ENCODE measurements around the gene ANKRD39.

The ANKRD39 gene

DNA sequence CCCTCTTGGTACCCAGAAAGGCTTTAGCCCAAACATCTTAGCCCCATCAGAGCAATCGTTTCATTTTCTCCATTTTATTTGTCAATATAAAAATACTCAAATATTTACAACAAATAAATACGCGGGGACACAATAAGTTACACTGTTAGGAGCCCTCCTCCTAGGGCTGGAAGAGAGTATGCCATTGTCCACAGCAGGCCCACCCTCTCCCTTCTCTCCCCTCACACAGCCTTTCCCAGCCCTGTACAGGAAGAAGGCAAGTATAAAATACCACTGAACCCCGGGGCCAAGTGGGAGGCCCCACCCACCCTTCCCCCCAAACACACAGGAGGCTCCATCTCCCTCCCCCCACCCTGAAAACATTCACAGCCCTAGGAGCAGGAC lies 1.9 kb upstream of the ANKRD39 start:
- no peak for DNase-seq

DNA sequence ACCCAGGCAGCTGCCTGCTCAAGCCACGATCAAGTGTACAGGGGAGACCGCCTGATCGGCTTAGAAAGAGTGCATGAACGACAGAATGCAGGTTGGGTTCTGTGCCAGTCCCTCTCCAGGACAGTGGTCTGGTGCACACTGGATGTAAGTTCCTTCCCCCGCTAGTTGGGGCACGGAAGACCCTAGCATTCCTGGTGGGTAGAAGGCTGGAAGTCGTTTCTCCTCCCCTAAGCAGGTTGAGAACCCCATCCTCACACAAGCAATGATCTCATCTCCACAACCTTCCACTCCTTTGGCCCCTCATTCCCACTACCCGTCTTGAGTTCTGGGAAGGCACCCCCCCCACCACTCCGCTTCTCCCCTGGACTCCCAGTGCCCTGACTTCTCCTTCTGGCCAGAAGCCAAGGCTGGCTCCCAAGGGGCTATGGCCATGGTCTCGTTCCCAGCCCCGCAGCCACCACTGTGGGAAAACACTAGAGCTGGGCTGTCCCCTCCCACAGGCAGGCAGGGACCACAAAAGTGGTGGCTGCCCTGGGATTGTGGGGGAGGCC lies 1.4 kb upstream of the ANKRD39 start:
- DNase-seq, result peak in 8 of 56 donors; percentile 23 to 70 (median 44)

DNA sequence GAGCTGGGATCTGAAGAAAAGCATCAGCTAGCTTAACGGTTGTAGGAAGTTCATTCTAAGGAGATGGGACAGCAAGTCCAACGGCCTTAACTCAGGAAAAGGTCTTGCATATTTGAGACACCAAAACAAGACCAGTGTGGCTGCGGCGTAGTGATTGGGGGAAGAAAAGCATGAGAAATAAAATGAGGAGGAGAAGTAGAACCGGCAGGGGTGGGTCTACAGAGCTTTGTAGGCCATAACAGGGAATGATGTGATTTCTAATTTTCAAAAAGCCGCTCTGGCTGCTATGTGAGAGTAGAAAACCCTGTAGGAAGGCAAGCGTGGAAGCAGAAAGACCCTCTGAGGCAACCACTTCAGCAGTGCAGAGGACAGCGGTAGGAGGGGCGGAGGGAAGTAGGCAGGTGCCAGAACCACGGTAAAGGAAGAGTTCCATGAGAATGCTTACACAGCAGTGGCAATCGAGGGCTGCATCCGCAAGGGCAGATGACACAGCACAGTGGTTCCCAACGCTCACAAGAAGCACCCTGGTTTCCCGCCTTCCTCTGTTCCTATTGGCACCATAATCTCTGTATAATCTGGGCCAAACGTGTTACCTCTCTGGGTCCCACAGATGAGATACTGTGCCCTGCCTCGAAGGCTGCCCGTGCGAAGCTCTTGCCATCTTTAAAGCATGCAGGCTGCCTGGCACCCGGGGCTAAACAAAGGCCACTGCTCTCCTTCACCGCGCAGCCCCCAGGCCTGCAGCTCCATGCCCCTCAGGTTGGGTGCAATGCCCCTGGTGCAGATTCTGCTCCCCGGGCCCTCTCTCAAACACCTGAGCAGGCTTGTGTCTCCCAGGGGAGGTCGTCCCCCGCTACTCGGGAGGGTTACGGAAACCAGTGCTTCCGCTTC lies 795 bp downstream of the ANKRD39 start:
- peak in 8 of 56 donors; percentile 43 to 69 (median 51) for DNase-seq

DNA sequence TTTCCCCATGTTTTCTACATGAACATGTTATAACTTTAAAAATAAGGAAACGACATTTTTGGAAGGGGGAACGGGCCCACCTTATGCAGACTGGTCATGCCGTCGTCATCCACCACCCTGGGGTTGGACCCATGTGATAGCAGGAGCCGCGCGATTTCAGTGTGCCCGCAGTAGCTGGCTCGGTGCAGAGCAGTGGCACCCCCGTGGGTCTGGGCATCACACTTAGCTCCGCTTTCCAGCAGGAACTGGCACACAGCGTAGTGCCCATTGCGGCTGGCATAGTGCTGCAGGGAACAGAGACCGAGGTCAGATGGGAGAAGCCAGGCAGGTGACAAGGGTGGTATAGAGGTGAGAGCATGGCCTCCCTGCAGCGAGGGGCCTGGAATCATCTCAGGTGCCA lies 4.5 kb downstream of the ANKRD39 start:
- DNase-seq, result no peak

DNA sequence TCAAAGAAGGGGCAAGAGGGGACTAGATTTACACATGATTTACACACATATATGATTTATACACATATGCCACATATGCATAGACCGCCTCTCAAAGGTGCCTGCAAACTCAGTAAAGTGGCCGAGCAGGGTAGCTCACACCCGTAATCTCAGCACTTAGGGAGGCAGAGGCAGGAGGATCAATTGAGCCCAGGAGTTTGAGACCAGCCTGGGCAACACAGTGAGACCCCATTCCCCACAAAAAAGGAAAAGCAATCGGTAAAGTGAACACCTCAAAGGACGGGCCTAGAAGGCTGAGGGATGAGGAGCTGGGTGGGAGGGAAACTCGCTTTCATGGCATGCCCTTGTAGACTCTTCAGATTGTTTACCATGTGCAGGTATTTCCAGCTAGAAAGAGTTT lies 5.1 kb downstream of the ANKRD39 start:
- DNase-seq, result no peak

DNA sequence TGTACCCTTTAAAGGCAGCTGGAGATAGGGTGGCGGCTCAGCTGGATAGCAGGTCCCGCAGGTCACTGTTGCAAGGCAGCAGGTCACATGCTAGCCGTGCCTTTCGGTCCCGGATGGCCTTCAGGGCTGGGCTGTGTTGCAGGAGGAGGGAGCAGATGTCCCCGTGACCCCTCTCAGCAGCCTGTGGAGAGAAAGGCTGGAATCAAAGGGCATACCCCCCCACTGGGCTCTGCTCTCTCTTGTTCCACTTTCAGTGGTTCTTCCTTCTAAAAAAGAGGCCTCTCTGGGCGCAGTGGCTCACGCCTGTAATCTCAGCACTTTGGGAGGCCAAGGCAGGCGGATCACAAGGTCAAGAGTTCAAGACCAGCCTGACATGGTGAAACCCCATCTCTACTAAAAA lies 9.6 kb downstream of the ANKRD39 start:
- no peak for DNase-seq

DNA sequence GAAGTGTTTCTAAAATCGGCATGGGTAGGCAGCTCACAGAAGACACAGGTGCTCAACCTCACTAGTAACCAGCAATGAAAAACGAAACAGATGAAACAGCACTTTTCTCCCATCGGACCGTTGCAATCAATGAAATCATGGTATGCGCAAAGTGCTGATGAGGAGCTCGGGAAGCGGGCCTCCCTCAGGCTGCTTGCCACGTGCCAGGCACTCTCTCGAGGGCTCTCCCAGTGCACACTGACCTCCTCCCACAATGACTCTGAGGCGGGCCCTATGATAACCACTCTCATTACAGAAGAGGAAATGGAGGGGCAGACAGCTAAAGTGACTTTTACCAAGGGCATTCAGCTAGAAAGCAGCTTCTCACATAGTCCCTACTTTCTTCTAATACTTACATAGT lies 10.2 kb downstream of the ANKRD39 start:
- no peak for DNase-seq

DNA sequence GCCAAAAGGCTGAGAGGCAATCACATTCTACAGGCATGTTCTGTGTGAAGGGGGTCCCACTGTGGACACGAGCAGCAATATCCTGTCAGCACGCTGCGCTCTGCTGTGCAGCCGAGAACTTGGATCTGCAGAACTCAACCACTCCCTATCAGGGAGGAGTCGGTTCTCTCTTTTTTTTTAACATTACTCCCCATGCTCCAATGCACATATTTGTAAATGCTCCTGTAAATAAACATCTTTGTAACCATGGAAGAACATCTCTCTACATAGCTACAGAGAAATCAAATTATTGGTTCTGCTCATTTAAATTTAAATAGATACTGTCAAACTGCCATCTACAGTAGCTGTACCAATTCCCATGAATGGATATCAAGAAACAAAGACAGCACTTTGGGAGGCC lies 11.0 kb downstream of the ANKRD39 start:
- no peak for DNase-seq

DNA sequence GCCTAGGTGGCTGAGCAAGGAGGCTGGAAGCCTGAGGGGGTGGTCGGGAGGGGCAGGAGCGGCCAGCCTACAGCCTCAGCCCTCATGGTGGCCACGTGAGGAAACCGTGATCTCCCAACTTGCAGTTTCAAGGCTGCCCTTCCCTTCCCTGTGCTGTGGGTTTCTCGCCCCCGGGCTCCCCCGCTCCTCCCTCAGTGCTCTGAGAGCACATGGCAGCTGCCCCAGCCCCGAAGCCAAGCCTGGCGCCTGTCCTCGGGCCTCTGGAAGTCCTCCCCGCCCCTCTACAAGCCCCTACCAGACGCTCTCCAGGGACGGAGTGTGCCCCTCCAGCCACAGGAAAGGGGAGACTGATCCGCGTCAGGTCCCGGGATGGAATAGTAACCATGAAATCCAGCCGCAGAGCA lies 13.4 kb downstream of the ANKRD39 start:
- DNase-seq, result no peak

DNA sequence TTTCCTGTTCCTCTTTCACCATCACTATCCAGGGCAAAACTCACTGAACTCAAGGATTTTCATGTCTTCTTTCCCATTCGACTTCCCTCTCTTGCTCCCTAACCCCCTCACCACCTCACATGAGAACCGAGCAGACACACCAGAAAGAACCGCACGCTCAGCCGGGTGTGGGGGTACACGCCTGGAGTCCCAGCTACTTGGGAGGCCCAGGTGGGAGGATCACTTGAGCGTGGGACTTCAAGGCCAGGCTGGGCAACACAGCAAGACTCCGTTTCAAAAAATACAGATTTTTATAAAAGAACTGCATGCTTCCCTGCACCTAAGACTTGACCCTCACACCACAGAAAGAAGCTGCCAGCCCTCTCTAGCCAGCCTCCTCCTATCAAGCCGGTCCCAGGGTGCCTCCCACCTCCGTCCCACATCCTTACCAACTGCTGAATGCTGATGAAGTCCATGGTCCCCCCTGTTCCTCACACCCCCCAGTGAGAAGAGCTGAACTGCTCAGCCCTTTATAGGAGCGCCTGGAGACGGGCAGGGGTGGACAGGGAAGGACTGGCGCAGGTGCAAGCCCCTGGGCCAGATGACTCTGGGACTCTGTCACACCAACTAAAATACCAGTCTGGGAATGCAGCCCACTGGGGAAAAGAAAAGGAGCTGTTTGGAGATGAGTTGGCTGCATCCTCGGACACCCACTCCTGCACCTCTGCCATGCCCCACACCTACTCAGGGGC lies 14.1 kb downstream of the ANKRD39 start, which contains the start of gene ANKRD23:
TSS of gene ANKRD23 (minus strand) at position 484 of the 731 bp plus-strand sequence. CDS start at position 455, 29 bp downstream.
- no peak for DNase-seq

DNA sequence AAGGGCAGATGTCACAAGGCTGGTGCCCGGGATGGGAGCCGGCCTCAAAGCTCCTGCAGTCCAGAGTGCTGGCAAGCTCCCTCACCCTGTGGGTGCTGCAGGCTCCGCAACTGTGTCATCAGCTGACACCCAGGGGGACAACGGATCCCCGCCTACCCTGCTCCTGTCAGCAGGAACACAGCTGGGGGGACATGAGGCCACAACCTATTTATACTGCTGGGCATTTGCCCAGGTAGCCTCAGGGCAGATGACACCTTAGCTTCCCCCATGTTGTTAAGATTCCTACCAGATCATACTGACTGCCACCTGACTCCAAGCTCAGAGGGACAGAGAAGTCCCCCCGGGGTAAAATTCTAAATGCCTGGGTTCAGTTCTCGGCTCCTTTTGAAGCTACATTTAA lies 15.2 kb downstream of the ANKRD39 start:
- no peak for DNase-seq

DNA sequence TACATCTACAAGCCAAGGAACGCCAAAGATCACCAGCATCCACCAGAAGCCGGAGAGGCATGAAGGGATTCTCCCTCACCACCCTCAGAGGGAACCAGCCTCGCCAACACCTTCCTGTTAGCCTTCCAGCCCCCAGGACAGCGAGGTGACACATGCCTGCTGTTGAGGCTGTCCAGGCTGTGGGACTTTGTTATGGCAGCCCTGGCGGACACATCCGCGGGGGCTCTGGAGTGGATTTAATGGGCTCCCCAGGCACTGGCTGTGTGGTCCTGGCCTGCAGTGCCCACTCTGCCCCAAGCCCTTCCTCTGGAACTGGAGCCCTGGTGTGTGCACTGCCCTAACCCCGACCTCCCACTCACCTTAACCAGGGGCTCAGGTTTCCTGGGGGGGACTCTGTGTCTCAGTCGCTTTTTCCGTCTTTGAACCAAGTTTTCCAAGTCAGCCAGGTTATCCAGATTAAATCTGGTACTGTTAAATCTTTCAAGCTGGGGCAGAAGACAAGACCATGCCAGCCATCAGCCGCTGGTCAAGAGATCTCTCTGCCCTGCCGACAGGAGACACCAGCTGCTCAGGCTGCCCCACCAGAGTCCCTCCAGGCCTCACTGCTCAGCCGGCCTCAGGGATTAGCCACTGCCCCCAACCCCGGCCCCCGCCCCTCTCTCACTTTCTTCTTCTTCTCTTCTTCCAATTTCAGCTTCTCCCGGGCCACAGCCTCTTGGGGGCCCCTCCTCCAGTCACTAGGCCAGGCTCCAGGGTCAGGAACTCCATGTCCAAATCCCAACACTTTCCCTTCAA lies 15.9 kb downstream of the ANKRD39 start:
- DNase-seq, result no peak

DNA sequence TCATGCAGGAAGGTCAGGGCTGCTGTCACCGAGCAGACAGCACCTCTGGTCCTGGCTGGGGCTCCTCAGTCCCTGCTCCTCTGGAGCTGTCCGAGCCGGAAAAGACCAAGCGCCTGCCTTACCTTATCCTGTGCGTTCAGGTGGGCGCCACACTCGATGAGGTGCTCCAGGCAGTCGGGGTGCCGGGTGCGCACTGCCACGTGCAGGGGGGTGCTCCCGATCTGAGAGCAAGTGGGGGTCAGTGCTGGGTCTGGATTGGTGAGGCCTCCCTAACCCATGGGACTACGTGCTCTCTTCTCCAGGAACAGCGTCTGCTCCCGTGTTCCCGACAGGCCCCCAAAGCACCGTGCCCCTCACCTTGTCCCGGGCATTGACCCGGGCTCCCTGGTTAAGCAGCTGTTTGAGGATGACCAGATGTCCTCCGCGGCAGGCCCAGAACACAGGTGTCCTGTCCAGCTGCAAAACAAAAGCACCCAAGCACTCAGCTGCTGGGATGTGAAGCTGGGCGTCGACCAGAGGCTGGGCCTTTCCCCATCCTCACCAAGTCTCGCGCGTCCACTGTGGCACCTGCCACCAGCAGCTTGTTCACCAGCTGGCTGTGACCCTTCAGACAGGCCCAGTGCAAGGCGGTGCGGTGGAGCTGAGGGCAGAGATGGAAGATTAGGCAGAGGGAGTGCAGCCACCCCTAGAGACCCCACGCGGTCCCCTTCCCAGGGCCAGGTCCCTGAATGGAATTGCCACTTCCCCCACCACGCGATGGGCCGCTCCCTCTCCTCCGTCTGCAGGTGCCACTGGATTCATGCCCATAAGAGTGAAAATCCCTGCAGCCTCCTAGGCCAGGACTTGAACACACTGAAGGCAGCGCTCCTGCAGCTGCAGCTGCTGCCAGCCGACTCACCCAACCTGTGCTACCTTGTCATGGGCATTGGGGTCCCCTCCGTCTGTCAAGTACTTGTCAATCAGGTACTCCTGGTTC lies 17.7 kb downstream of the ANKRD39 start:
- DNase-seq, result no peak

DNA sequence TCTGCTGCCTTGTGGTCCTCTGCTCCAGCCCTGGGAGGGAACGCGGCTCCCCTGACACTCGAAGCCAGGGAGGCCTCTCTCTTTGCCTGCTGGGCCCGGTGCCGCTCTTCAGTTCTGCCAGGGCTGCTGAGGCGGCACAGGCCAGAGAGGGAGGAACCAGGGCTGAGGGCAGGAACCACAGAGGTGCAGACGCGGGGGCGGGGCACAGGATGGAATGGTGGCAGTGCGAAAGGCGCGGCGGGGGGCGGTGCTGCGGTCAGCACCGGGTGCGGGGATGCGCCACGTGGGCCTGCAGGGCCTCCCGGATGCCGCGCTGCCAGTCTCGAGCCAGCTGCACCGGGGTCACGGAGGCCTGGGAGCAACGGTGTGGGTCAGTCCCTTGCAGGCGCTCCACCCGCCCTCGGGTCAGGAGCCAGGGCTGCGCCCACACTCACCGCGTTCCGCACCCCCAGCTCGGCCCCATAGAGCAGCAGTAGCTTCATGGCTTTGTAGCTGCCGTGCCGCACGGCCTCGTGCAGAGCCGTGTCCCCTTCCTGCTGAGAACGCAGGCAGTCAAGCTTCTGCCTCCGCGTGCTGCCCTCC lies 18.4 kb downstream of the ANKRD39 start:
- DNase-seq, result no peak

DNA sequence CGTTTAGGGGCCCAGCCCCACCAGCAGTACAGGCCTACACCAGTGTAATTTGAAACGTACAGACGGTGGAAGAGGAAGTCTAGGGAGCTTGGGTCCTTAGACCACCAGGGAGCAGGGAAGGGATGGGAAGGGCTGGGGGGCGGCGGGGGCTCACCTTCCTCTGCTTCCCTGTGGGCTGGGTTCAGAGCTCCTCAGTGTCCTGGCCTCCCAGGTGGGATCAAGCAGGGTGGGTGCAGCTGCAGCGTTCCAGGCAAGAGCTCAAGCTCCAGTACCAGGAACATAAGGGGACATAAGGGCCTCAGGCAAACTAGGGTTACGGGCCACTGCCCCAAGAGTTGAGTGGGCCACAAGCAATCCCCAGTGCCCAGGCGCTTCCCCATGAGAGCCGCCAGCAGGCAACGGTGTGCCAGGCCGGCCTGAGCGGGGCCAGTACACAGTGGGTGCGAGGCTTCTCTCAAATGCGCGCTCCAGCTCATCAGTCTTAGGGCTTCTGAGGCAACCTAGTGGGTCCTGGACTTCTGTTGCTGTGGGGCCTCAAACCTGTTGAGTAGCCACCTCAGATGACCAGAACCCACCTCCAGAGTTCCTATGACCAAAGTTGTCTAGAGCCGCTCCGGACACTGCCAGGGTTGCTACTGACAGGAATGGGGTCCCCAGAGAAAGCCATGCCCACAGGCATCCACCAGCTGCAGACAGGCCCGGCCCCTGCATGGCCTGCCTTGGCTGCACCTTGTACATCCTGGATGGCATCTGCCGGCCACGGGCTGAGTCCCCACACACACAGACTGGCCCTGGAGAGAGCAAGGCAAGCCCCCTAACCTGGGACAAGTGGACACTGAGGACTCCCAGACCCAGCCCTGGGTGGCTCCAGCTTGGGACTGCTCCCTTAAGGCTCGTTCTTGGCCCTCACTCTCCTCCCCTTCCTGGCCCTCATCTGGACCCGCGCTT lies 19.2 kb downstream of the ANKRD39 start:
- DNase-seq, result no peak

DNA sequence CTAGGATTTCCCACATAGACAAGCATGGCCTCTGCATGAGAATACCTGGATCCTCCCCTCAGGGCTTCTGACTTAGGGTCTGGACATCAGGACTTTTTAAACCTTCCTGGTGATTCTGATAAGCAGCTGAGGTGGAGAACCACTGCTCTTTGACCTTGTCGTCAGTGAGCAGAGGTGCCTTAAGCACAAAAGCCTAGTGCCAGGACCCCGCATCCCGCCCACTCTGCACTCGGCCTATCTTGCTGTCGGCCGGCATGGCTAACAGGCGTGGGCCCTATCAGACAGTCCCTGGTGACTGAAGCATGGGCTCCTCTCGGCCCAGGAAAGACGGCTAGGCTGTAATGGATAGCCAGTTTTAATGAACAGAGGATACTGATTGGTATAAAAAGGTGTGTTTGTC lies 20.2 kb downstream of the ANKRD39 start:
- no peak for DNase-seq

DNA sequence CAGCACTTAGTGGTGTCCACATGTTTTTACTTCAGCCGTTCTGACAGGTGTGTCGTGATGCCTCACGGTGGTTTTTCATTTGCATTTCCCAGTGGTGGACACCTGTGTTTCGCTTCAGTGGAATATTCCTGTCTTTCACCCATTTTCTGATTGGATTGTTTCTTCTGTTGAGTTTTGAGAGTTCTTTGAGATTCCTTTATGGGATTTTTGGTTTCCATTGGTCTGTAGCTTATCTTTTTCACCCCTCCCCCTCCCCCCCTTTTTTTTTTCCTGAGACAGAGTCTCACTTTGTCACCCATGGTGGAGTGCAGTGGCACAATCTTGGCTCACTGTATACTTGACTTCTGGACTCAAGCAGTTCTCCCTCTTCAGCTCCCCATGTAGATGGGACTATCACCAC lies 22.0 kb downstream of the ANKRD39 start:
- no peak for DNase-seq

DNA sequence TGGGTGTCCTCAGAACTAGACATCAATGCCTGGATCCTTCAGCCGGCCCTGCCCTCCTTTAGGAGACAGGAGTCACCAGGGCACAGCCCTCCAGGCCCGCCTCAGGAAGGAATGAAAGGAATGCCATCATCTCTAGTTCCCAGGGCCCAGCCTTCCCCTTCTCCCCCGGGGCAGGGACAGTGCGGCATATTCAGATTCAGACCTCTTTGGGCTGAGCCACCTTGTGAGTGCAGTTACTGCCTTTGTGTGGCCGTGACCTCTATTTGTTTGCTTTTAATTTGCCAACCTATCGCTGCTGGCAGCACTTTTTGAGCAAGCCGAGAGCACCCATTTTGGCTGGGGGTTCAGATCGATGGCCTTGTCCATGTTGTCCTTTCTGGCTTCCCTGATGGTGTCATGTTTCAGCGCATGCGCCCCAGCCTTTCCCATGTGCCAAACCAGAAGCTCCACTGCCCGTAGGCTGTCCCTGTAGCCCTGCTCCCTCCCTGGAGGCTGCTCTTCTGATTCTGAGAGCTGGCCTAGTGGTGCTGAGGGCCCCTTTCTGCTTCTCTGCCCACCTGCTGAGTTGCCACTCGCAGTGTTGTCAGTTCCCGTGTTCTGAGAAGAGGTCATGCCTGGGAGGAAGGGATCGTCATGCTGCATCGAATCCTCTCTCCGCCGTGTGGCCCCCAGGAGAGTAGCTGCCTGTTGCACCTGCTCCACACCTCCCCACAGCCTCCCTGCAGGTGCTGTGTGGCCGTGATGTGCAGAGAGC lies 24.9 kb downstream of the ANKRD39 start:
- DNase-seq, result no peak

All from amygdala (tissue), 56 donors.